Urinary bladder (tissue), 4 donors: ENCODE data around the gene THEMIS. TPM values are rescaled to one million over a fixed set of nuclear protein-coding genes. Genes with fewer than 3 reads are reported as not detected.
"Not testable (repeated sequence)": the region's sequence is repeated elsewhere in the genome, so short reads cannot be mapped to it uniquely, and the experiment has no call there.

ENCODE experiments used
- DNase-seq: peaks from one replicate; pipeline ENCODE4 v3.0.0-alpha.2; 2015; ENCODE audit errors: extremely low spot score
- H3K27ac ChIP-seq: one replicate; pipeline ENCODE4 v1.5.1; 2013; ENCODE audit warnings: low read depth, mild to moderate bottlenecking, moderate library complexity
- H3K36me3 ChIP-seq: one replicate; pipeline ENCODE4 v1.6.1; 2013; ENCODE audit warnings: mild to moderate bottlenecking, moderate library complexity; ENCODE audit not compliant: insufficient read depth
- H3K4me1 ChIP-seq: one replicate; pipeline ENCODE4 v1.6.1; 2013; ENCODE audit warnings: mild to moderate bottlenecking, moderate library complexity; ENCODE audit not compliant: insufficient read depth
- H3K4me3 ChIP-seq: one replicate; pipeline ENCODE4 v1.5.1; 2013; ENCODE audit warnings: low read depth, low read length
- WGBS: extraction: QIAGEN DNeasy Blood & Tissue Kit; methylation state at CpG from one replicate; pipeline ENCODE4 v1.1.7; 2013; 5-methylcytosine and 5-hydroxymethylcytosine counted together
- polyA plus RNA-seq: library from polyadenylated mRNA; stranded (reverse); fragments of 200-250 nt; gene quantifications from one replicate; pipeline ENCODE4 v1.2.3, GENCODE V29; 2013
- total RNA-seq: library from RNA; depleted of rRNA; stranded (reverse); fragments of >200 nt; gene quantifications from one replicate; pipeline ENCODE4 v1.2.3, GENCODE V29; 2014
- donor health status: healthy with polysubstance abuse.
- donor health status: healthy.

Gene THEMIS
- total and polyA plus RNA-seq, 2 donors: 0.15 to 0.26 TPM

DNA sequence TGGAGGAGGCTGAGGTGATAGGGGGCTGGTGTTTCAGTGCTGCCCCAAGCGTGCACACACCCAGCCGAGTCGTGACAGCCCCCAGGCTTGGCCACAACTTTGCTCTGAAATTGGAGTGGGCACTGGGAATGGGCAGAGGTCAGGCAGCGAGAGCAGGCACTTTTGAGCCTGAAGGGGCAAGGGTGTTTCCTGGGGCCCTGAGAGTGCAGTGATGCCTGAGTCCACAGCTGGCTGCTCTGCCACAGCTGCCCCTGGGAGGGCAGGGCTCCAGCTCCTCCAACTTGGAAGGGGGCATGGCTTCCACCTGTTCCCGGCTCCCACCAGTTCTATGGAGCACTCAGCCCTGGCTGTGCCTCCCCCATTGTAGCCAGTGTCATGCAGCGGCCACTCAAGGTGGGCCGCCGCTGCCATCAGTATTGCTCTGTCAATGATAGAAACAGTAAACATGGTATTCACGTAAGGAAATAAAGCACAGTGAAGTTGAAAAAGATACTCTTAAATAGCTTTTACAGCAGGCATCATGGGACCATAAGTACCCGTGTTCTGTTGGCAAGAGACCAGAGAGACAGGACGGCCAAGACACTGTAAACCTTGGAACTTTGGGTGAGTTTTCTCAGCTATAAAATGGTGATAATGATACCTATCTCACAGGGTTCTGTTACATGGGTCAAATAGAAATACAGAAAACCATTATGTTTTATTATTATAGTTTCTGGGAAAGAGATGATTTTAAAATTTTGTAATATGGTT is 108.9 kb downstream of the THEMIS start:
- Histone ChIP-seq H3K27ac (no peak overlapping the region), H3K4me1 (no peaks in the 10 kb centered on the region), H3K36me3 (no peaks in the 10 kb centered on the region), H3K4me3 (no peak overlapping the region)
- no peak for DNase-seq
- 87% methylated on average over 11 of the region's 11 CpGs for WGBS

DNA sequence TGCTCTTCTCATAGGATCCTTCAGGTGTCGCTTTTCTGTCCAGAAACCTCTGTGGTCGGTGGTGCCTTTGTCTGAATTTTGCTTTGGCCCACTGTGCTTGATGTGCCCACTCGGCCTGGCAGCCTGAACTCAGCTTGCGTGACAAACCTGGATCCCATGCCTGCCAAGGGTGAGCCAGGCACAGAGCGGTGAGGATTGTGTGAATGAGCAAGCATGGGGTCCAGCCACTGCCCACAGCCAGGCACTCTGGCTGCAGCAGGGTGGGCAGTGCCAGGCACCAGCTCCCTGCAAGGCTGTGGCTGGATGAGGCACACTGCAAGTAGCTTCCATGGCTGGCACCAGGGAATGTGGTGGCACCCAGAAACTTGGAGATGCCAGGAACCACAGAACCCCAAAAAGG is 110.3 kb downstream of the THEMIS start:
- no peak for DNase-seq
- Histone ChIP-seq H3K4me3 (no peak overlapping the region), H3K27ac (no peak overlapping the region), H3K4me1 (no peaks in the 10 kb centered on the region), H3K36me3 (no peaks in the 10 kb centered on the region)
- 97% methylated on average over 5 of the region's 5 CpGs for WGBS

DNA sequence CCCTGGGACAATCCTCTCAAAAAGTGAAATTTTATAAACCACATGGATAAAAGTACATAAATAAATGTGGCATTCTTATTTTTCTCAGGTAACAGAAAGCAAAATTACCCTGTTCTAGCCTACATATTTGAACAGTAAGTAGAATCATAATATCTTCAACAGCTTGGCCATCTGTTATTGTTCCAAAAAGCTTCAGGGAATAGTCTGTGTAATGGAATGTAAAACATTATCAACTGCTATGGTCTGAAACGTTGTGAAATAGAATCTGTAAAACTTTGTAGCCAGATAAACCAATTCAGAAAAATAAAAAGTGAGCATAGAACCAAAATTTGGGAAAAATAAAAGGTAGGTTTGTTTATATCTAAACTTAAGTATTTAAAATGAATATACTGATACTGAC is 114.7 kb downstream of the THEMIS start:
- Histone ChIP-seq H3K27ac (no peak overlapping the region), H3K4me3 (no peak overlapping the region), H3K36me3 (no peaks in the 10 kb centered on the region), H3K4me1 (no peaks in the 10 kb centered on the region)
- 12% methylated on average over 1 of the region's 1 CpG for WGBS
- DNase-seq: no peak

DNA sequence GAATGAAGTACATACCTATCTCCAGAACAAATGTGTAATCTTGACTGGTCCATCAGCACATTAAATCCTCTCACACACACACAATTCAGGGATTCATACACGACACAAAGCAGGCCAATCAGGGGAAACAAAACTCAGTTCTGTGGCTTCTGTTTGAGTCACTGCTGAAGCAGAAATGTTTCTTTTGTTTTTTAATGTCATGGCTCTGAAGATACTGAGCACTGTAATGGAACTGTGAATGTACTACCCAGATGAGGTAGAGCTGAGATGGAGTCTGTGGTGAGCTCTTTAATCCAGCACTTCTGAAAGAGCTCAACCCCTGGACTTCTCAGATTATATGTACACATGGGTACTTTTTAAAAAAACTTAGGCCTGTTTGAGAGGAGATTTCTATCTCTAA is 116.4 kb downstream of the THEMIS start:
- Histone ChIP-seq H3K4me1 (no peaks in the 10 kb centered on the region), H3K27ac (no peak overlapping the region), H3K36me3 (no peaks in the 10 kb centered on the region), H3K4me3 (no peak overlapping the region)
- DNase-seq: no peak
- WGBS: 67% methylated on average over 1 of the region's 1 CpG

DNA sequence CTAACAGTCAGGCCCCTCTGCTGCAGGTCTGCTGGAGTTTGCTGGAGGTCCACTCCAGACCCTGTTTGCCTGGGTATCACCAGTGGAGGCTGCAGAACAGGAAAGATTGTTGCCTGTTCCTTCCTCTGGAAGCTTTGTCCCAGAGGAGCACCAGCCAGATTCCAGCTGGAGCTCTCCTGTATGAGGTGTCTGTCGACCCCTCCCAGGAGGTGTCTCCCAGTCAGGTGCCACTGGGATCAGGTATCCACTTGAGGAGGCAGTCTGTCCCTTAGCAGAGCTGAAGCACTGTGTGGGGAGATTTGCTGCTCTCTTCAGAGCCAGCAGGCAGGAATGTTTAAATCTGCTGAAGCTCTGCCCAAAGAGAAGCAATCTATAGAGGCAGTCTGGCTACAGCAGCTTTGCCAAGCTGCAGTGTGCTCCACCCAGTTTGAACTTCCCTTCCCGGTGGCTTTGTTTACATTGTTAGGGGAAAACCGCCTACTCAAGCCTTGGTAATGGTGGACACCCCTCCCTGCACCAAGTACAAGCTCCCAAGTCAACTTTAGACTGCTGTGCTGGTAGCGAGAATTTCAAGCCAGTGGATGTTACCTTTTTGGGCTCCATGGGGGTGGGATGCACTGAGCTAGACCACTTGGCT is 119.1 kb downstream of the THEMIS start:
- not testable (repeated sequence) for H3K36me3 ChIP-seq

DNA sequence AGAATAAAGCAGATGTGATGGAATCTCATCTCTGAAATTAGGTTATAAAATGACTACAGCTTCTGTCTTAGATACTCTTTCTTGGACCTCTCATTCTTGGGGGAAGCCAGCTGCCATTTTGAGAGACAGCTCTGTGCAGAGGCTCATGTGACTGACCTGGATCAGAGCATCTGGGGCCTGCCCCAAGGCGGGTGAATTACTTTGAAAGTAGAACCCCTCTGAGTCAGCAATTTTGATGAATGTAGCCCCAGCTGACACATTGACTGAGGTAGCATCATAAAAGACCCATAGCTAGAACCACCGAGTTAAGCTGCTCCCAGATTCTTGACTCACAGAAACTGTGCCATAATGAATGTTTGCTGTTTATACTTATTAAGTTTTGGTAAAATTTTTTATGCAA is 124.5 kb downstream of the THEMIS start:
- 83% methylated on average over 2 of the region's 2 CpGs for WGBS
- Histone ChIP-seq H3K4me1 (no peaks in the 10 kb centered on the region), H3K36me3 (no peaks in the 10 kb centered on the region), H3K4me3 (no peak overlapping the region), H3K27ac (no peak overlapping the region)
- no peak for DNase-seq

More for the DNA sequence above, 119.1 kb downstream of the THEMIS start:
- H3K4me3 ChIP-seq, H3K27ac ChIP-seq, H3K4me1 ChIP-seq, DNase-seq: not testable (repeated sequence)
- whole genome bisulfite sequencing: 64% methylated on average over 4 of the region's 4 CpGs

DNA sequence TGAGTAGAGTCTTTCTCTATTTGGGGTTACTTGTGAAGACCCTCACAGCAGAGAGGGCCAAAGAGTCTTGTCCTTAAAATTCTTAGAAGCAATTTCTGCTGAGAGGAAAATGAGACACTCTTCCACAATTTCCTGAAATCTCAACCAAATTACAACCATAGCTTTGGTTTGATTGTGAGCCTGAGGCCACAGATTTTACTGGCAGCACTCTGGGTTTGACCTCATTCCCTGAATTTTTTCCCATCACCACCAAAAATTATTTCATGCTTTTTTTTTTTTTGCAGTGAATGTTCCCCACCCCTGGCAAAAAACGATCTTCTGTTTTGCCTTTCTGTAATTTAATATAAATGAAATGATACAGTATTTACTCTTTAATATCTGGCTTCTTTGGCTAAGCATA is 125.5 kb downstream of the THEMIS start:
- Histone ChIP-seq H3K4me1 (no peaks in the 10 kb centered on the region), H3K27ac (no peak overlapping the region), H3K4me3 (no peak overlapping the region), H3K36me3 (no peaks in the 10 kb centered on the region)
- DNase-seq: no peak
- 57% methylated on average over 1 of the region's 1 CpG for WGBS

DNA sequence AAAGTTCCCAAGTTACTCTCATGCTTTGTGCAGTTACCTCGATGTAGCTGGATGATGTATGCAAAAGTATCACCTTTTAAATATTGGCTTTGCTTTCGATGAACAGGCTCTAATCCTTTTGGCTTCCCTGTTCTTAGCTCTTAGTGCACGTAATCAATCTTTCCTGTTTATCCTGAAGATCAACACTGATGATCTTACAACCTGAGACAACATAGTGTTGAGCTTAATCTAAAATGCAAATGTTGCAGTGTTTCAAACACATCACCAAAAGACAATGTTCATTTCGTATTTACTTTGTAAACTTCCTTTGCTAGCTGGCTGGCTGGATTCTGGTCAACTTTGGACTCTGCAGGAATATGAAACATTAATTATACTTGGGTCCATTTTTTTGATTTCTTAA is 132.1 kb downstream of the THEMIS start:
- no peak for DNase-seq
- Histone ChIP-seq H3K36me3 (no peaks in the 10 kb centered on the region), H3K4me3 (no peak overlapping the region), H3K27ac (no peak overlapping the region), H3K4me1 (no peaks in the 10 kb centered on the region)
- WGBS: 60% methylated on average over 4 of the region's 4 CpGs

DNA sequence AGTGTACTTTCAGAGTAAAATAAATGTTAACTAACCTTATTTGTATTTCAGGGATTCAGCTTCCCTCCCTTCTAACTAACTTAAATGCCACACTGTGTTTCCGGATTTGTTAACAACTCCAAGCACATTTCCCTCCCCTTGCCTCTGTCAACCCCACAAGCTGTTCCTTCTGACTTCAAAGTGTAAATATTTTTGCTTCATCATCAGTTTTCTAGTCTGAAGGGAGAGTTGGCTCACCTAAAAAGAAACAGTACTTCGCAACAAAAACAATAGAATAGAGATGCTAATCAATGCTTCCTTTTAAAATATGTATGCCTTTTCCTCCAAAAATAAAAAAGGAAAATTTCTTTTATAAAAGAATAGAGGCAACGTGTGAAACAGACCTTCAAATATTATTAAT is 132.6 kb downstream of the THEMIS start:
- WGBS: 67% methylated on average over 3 of the region's 3 CpGs
- Histone ChIP-seq H3K4me3 (no peak overlapping the region), H3K36me3 (no peaks in the 10 kb centered on the region), H3K4me1 (no peaks in the 10 kb centered on the region), H3K27ac (no peak overlapping the region)
- no peak for DNase-seq

DNA sequence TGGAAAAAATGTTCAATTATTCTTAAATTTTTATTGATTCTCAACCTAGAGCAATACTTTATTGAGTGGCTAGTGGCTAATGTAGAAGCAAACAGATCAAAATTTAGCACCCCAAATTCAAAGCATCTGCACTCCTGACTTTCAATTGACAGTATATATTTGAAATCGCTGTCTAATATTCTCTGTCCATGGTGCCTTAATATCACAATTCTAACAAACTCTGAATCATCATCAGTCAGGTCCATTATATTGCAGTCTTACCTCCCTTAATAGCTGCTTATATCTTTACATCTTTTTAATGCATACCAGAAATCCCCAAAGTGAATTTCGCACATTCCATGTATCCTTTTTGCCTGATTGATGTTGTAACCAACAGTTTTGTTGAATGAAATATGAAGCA is 134.9 kb downstream of the THEMIS start:
- no peaks in the 10 kb centered on the region for H3K4me1 ChIP-seq
- no peaks in the 10 kb centered on the region for H3K36me3 ChIP-seq
- WGBS: 91% methylated on average over 2 of the region's 2 CpGs
- no peak overlapping the region for H3K4me3 ChIP-seq
- no peak overlapping the region for H3K27ac ChIP-seq
- no peak for DNase-seq

DNA sequence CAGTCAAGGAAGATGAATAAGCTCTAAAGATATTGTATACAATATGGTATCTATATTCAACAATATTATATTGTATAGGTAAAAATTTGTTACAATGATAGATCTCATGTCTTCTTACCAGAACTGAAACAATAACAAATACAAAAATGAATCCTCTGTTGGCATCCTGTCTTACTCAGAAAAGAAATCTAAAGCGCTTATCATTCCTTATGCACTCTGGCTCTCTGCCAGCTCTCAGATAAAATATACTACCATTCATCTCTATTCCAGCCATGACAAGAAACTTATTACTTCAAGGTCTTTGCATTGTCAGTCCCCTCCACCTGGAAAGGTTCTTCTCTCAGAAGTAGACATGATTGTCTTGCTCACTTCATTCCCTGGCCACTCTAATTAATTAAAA is 138.6 kb downstream of the THEMIS start:
- no peak for DNase-seq
- WGBS: 52% methylated on average over 1 of the region's 1 CpG
- H3K27ac ChIP-seq: no peak overlapping the region
- H3K4me3 ChIP-seq: no peak overlapping the region
- H3K36me3 ChIP-seq: no peaks in the 10 kb centered on the region
- H3K4me1 ChIP-seq: no peaks in the 10 kb centered on the region

DNA sequence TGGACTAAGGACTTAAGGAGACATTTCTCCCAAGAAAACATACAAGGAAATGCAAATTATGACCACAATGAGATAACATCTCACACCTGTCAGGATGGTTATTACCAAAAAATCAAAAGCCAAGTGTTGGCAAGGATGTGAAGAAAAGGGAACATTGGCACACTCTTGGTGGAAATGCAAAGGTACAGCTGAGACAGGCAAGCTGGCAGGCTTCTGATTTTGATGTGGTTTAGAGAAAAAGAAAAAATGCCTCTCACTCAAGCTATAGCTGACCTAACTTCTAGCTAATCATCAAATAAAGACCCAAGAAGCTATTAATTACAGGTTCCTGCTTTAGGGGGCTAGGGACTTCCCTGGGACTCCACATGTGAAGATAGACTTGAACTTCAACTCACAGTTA is 139.8 kb downstream of the THEMIS start:
- H3K4me3 ChIP-seq: no peak overlapping the region
- no peak overlapping the region for H3K27ac ChIP-seq
- H3K4me1 ChIP-seq: no peaks in the 10 kb centered on the region
- H3K36me3 ChIP-seq: no peaks in the 10 kb centered on the region
- DNase-seq: no peak

DNA sequence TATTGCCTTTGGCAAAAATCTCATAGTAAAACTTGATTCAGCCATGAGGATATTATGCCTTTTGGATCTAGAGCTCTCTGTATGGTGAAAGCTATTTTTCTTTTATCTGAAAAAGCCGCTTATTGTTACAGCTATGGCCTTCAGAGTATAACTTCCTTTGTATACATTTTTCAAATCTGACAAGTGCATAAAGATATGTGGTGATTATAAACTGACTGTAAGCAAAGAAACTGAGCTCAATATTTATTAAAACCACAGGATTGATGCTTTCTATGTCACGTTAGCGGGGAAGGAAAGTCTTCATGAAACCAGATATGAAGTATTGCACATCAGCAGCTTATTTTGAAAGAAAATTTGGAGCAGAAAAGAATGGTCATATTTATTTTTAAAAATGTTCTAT is 151.8 kb downstream of the THEMIS start:
- Histone ChIP-seq H3K4me1 (no peaks in the 10 kb centered on the region), H3K27ac (no peak overlapping the region), H3K36me3 (no peaks in the 10 kb centered on the region), H3K4me3 (no peak overlapping the region)
- DNase-seq: no peak
- 77% methylated on average over 3 of the region's 3 CpGs for WGBS

DNA sequence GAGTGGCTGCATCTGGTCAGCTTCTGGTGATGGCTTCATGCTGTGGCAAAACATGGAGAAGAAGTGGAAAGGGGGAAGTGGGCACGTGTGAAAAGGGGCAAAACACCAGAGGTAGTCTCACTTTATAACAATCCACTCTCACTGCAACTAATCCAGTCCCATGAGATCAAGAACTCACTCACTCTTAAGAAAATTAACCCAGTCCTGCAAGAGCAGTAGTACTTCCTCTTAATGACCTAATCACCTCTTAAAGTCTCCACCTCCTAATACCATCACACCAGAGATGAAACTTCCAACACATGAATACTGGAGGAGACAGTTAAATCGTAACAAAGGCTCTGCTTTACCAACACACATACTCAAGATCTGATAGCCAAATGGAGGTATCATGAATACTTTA is 152.6 kb downstream of the THEMIS start:
- Histone ChIP-seq H3K36me3 (no peaks in the 10 kb centered on the region), H3K27ac (no peak overlapping the region), H3K4me1 (no peaks in the 10 kb centered on the region), H3K4me3 (no peak overlapping the region)
- DNase-seq: no peak
- 68% methylated on average over 2 of the region's 2 CpGs for WGBS
